GM21825 (cell line): ENCODE results near the gene RMND5A.
"Not testable (repeated sequence)": the region's sequence is repeated elsewhere in the genome, so short reads cannot be mapped to it uniquely, and the experiment has no call there.

Experiments used
- ATAC-seq: cut with Tn5 transposase; IDR thresholded peaks from one replicate; pipeline ENCODE4 v1.9.1; 2021; ENCODE audit warnings: mild to moderate bottlenecking, moderate library complexity; ENCODE audit not compliant: unreplicated experiment

The RMND5A gene

DNA sequence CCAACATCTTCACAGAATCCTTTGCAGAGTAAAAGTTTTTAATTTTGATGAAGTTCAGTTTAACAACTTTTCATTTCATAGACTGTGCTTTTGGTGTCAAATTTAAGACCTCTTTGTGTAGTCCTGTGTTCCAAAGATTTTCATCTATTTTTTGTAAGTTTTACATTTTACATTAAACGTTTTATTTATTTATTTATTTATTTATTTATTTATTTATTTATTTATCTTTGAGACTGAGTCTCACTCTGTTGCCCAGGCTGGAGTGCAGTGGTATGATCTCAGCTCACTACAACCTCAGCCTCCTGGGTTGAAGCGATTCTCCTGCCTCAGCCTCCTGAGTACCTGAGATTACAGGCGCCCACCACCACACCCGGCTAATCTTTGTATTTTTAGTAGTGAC lies 12.0 kb upstream of the RMND5A start:
- ATAC-seq: not testable (repeated sequence)

DNA sequence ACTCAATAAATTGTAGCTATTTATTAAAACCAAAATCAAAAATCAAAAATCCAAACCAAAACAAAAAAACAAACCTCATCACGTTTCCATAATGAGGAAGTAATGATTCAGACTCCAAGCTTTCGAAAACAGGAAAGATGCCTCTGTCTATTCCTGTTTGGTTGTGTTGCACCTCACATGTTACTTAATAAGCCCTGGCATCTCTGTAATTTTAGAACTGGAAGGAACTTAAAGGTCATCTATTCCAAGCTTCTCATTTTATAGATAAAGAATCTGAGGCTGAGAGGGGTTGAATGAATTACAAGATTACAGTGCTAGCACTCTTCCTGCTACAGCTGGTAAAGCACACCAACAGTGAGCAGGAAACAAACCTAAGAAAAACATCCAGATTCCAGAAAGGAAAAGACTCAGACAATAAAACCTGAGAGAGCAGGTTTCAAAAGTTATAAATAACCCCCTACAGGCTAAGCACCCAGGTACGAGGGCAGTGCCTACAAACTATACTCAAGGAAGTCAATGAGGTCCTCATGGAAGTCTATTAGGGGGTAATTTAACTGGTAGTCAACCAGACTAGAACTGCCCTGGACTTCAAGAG lies 5.4 kb upstream of the RMND5A start:
- ATAC-seq: not testable (repeated sequence)

DNA sequence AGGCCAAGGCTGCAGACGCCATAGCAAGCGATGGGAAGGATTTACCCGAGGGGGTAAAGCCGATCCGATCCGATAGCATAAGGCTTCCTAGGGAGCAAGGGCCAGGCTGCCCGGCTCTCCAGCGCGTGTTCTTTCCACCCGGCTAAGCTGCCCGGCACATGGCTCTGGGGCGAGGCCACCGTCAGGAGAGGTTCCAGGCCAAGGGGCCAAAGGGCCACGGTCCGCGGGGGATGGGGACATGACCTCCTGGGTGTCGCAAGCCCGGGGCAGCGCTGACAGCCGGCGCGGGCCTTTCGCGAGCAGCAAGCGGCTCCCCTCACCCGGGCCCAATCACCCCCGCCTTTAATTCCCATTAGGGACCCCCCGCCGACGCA lies 841 bp upstream of the RMND5A start:
- ATAC-seq: not testable (repeated sequence)

DNA sequence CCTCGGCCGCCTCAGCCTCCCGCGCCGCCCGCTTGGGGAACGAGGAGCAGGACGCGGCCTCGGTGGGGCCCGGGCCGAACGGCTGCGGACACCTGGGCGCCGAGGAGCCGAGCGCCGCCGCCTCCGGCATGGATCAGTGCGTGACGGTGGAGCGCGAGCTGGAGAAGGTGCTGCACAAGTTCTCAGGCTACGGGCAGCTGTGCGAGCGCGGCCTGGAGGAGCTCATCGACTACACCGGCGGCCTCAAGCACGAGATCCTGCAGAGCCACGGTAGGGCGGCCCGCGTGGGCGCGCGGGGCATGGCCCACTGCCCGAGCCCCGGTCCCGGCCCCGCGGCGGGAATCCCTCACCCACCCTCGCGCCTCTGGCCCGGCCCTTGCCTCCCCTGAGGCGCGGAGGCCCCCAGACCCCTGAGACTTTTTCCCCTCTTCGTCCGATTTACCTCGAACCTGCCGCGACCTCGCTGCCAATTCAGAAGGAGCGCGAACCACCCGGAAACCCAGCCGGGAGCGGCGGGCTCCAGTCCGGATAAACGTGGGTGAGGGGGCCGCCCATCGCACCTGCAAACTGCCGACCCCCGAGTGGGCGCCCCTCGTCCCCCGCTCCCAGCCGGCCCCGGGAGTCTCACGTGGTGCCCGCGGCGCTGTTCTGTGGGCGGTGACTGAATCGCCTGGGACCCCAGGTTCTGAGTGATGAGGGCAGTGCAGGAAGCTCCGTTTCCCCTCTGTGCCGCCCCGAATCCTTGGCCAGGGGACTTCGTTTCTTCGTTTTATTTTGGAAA lies 639 bp downstream of the RMND5A start:
- peak; percentile 32 for ATAC-seq

DNA sequence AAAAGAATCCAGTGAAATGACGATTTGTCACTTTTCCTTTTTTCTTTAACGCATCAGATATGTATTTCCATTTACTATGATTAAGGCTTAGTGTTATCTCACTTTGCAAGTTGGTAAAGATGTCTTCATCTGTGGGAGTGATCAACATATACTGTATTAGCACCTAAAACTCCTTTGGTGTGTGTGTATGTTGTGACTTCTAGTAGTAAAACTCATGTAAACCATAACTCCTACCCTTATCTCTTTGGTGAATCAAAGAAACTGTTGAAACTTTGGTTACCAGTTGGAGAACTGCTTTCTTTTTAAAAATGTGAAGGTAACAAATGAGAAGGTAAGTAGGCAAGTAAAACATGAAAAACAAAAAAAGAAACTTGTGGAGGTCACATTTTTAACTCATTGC lies 5.6 kb downstream of the RMND5A start:
- not testable (repeated sequence) for ATAC-seq

DNA sequence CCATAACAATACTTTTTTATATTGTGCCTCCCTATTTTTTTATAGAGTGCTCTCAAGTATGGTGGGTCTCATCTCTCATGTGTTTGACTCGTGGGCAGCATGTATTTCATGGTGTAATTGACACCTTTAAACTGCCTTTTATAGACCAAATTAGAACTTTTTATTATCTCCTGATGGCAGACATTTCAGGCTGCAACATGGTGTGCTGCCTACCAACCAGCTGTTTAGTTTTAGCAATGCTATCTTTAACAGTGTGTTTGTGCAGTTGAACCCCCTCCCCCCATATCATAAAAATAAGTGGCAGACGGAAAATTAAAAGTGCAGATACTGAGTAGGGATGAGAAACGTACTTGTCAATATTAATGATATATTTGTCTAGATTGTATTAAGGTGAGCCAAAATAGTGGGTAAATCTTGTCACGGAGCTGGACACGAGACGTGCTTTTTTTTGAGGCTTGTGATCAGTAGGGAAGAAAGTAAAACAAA lies 12.0 kb downstream of the RMND5A start:
- ATAC-seq: not testable (repeated sequence)

DNA sequence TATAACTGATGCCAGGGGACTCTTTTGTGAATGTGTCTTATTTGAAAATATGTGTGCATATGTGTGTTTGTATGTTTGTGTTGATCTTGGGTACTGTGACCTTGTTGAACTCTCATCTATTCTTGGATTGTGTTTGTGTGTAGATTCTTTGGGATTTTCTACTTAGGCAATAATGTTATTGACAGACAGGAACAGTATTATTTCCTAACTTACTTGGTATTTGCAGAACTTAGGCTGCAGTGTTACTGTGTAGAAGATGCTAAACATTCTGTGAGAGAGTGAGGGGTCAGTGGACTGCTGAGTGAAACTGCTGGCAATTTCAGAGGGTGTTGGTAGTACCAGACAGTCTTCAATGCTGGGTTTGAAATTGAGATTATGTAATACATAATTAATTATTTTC lies 12.7 kb downstream of the RMND5A start:
- not testable (repeated sequence) for ATAC-seq

DNA sequence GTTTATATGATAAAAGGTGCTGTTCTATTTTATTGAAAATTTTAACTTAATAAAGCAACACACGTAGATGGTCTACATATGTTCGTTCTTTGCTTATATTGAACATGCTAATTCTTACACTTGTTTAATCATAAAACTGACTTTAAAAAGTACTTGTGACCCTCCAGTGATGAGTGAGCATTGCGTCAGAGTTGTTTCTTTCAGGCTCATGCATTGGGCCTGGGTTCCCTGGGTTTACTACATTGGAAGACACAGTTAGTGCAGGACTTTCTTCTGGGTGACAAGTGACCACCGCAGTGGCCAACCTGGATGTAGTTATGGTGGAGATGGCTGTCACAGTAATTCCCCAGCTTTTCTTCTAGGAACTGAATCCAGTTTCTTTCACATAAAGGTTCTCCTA lies 13.4 kb downstream of the RMND5A start:
- not testable (repeated sequence) for ATAC-seq

DNA sequence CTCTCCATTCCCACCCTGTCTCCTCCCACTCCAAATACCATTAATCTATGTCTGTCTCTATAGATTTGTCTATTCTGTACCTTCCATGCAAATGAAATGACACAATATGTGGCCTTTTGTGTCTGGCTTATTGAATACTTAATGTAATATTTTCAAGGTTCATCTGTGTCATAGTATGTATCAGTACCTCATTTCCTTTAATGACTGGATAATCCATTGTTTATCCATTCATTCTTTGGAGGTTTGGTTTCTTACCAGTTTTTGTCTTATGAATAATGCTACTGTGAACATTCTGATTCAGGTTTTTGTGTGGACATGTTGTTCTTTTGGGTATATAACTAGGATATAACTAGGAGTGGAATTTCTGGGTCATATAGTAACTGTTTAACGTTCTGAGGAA lies 14.8 kb downstream of the RMND5A start:
- ATAC-seq: not testable (repeated sequence)

DNA sequence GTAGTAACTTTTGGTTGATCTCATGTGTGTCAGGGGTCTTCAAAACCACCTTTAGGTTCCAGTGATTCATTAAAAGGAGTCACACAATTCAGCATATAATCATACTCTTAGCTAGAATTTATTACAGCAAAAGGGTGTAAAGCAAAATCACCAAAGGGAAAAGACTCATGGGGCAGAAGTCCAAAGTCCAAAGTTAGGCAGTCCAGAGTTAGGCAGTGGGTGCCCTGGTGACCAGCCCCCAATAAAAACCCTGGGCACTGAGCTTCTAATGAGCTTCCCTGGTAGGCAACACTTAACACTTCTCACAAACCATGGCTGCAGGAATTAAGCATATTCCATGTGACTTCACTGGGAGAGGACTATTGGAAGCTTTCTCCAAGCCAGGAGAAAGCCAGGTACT lies 19.4 kb downstream of the RMND5A start:
- not testable (repeated sequence) for ATAC-seq

DNA sequence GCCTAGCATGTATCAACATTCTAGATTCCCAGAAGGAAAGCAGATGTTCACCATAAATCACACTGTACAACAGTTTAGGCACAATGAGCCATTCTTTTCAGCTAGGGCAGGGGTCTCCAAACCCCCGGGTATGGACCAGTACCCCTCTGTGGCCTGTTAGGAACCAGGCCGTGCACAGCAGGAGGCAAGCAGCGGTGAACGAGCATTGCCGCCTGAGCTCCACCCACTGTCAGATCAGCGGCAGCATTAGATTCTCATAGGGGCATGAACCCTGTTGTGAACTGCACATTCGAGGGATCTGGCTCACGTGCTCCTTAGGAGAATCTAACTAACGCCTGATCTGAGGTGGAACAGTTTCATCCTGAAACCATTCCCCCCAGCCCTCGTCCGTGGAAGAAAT lies 19.8 kb downstream of the RMND5A start:
- not testable (repeated sequence) for ATAC-seq

DNA sequence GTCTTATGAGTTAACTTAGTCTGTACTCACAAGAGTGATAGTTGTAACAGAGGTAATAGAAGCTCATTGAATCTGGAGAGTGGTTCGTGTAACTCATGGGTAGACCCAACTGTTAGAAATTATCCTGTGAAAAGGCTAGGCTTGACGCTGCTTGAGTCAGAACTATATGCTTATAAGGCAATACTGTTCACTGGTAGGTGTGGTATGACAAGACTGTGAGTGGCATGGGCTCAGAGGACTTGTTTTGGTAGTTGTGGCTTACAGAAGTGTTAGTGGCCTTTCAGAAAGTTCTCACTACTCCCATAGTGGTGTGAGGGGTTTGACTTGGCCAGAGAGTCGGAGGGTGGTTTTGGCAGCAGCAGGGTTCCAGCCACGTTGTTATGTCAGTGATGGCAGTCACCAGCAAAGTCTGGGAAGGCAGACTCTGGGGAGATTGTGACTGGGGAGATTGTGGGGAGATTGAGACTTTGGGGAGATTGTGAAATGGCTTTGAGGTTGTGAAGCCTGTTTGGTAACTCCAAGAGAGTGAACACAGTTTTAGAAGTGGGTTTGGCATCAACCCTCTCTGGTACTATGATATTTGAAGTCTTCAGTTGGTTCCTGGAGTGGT lies 21.9 kb downstream of the RMND5A start:
- not testable (repeated sequence) for ATAC-seq

DNA sequence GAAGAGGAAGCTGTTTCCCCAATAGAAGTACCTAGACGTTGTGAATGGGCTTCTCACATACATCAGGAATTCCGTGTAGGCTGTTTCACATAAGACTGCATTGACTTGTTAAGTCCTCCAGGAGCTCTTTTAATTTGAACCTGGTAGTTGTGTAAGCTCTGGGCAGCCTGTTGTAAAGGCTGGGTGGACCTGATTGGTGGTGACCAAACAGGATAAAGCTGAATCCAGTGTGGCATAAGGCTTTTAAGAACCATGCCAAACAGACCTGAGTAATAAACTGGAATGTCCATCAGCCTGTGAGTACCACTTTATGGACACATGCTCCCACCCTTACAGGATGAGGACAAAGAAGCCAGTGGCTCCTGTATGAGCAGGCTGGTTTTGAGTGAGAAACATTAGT lies 24.1 kb downstream of the RMND5A start:
- no peak for ATAC-seq

DNA sequence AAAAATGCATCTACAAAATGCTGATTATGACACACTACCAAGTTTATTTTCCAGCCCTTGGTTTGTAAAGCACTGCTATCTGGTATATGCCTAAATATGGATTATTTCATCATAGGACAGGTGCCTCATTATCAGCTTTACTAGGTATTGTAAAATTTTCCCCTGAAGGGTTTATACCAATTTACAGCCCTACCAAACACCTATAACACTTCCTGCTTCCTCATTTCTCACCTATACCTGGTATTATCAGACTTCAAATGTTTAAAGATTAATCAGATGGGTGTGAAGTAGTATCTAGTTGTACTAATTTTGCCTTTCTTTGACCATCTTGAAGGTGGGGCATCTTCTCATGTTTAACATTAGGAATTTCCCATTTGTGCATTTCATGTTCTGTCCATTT lies 26.8 kb downstream of the RMND5A start:
- no peak for ATAC-seq

DNA sequence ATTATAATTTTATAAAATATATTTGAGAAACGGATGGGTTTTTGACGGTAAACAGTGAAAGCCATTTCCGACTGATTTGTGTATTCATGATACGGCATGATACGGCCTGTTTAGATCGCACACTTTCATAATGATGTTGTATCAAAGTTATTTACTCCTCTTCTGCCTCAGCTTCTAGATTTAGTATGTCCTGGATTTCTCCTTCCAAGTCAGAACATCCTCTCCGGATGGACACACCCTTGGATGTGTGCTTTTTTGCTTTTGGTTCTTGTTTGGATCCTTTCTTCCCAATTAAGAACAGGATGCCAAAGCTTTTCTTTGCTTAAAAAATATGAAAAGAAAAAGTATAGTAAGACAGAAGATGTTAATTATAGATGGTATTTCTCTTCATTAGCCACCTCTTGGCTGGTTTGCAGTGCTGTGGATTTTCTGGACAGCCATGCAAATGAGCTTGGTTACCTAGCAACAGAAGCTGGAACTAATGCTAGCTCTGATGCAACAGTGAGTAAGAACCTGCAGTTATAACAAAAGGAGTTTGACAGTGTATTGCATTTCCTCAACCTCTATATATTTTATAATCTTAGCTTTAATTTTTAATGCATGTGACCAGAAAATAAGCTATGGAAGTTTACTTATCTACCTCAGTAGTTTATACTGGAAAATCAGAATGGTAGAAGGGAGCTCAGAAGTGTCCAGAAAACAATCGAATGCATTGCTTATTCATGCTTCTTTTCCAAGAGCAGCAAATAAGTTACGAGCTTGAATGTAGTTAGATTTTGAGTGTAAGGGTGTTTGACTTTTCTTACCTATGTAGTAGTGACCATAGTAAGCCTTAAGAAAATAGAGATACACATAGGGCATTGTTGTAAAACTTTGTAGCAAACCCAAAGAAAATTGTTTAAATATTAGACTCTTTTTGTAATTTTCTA lies 27.9 kb downstream of the RMND5A start:
- ATAC-seq: no peak

DNA sequence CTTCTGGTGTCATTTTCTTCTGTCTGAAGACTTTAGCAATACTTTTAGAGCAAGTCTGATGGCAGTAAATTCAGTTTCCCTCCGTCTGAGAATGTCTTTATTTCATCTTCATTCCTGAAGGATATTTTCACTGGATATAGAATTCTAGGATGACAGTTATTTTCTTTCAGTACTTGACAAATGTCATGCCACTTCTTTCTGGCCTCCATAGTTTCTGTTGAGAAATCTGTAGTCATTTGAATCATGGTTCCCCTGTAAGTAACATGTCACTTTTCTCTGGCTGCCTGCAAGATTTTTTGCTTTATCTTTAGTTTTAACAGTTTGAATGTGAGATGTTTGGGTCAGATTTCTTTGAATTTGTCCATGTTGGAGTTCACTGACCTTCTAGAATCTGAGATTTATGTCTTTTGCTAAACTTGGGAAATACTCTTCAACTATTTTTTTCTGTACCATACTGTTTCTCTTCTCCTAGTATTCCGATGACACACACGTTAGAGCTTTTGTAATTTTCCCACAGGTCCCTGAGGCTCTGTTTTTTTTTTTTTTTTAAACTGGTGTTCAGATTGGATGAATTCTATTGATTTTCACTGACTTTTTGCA lies 30.2 kb downstream of the RMND5A start:
- no peak for ATAC-seq

DNA sequence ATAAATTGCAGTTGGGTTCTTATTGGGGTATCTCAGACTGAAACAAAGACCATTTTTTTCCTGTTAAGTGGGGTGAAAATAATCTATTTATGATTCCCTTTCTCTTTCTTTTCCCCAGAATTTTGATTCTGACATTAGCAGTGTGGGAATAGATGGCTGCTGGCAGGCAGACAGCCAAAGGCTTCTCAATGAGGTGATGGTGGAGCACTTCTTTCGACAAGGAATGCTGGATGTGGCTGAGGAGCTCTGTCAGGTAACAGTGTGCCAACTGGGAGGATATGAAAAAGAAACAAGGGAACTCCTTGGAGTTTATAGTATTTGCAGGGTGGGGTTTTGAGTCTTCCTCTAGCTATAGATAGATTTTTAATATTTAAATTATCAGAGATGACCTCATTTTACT lies 31.7 kb downstream of the RMND5A start:
- no peak for ATAC-seq

DNA sequence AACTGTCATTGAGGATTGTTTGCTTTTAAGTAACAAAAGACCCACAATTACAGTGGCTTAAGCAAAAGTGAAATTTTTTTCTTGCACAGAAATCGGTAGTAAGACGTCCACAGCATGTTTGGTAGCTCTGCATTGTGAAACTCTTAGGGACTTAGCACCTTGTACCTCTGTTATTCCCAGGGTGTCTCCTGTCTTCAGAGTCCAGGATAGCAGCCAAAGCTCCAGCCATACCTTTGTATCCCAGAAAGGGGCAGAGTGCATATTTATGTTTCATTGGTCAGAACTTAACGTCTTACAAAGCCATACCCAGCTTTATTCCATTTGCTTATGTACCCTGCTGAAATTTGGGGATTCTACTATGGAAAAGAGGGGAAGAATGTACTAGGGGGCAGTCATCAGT lies 32.8 kb downstream of the RMND5A start:
- no peak for ATAC-seq

DNA sequence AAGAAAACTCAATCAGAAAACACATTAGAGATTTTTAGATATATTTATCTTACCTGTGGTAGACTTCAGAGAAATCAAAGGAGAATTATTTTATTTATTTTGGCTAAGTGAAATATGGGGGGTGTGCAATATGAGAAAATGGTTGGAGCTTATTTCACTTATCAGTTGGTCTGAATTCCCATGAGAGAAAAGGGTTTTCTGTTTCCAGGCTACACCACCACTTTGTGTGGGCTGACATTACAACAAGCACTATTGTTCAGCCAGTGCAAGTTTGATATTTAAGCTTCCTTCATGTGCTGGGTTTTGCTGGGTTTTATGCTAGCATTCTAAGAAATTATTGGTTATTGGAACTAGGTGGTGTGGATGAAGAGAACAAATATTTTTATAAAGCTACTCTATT lies 33.5 kb downstream of the RMND5A start:
- ATAC-seq: no peak

DNA sequence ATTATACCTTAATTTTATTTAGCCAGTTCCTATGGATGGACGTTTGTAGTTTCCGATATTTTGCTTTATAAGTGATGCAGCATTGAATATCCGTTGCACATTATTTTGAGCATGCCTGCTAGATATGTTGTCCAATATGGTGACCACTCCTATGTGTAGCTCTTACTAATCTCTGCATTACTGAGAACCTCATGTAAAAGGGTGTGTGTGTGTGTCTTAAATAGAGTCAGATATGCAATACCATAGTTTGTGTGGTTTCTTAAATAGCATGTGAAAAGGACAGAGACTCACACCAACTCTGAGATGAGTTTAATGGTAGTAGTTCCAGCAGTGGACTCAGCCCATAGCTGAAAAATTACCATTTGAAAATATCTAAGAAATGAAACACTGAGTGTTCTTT lies 38.3 kb downstream of the RMND5A start:
- ATAC-seq: no peak

DNA sequence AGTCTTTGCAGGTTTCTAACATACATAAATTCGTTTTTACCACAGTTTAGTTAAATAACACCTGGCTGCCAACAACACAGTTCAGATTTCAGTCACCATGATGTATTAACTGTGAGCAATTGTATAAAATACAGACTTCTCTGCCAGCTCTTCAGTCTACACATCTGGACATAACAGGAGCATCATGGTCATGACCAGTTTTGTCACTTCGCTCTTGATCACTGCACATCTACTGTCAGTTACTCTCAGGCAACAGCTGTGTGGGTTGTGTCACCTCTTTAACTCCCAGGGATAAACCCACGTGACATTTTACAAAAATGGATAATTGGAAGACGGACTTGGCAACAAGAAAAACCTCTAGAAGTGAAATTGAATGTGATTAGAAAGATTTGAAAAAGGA lies 40.3 kb downstream of the RMND5A start:
- no peak for ATAC-seq
